Calu3 (cell line): Measurements from ENCODE around the gene OPCML. TPM values are rescaled to one million over a fixed set of nuclear protein-coding genes. Genes with fewer than 3 reads are reported as not detected.

ENCODE experiments used
- BruUV-seq: library from RNA; stranded (reverse); fragments of 400-500 nt; replicated peaks from 2 replicates; lab custom pipeline; 2021; lab: Mats Ljungman, UMichigan
- CTCF ChIA-PET: fragments of 300-600 bp; sonication (Branson Sonifier 250); formaldehyde crosslinking; loops from one replicate; lab custom pipeline; 2022; ENCODE audit warnings: antibody characterized with exemption; lab: Charles Lee
- DNase-seq: peaks from one replicate; pipeline ENCODE4 v3.0.0; 2022
- H3K27ac Mint-ChIP-seq: one replicate; pipeline ENCODE4 v1.8.0; 2022; ENCODE audit warnings: mixed read lengths; ENCODE audit not compliant: unreplicated experiment
- H3K27me3 Mint-ChIP-seq: one replicate; pipeline ENCODE4 v1.8.0; 2022; ENCODE audit warnings: mixed read lengths; ENCODE audit not compliant: unreplicated experiment
- H3K36me3 Mint-ChIP-seq: one replicate; pipeline ENCODE4 v1.8.0; 2022; ENCODE audit warnings: mild to moderate bottlenecking, moderate library complexity, mixed read lengths; ENCODE audit not compliant: insufficient read depth, unreplicated experiment
- H3K4me1 Mint-ChIP-seq: one replicate; pipeline ENCODE4 v1.8.0; 2022; ENCODE audit warnings: mild to moderate bottlenecking, low read depth, mixed read lengths; ENCODE audit not compliant: unreplicated experiment
- H3K4me3 Mint-ChIP-seq: one replicate; pipeline ENCODE4 v1.8.0; 2022; ENCODE audit warnings: mild to moderate bottlenecking, low read depth, moderate library complexity, mixed read lengths; ENCODE audit not compliant: unreplicated experiment
- H3K9me3 Mint-ChIP-seq: one replicate; pipeline ENCODE4 v1.8.0; 2022; ENCODE audit warnings: low read depth, mixed read lengths; ENCODE audit not compliant: unreplicated experiment
- intact Hi-C: fragments of 100-400 bp; cut with micrococcal nuclease; formaldehyde crosslinking; loops from one replicate; pipeline ENCODE4 v1.10.0; 2022; ENCODE audit not compliant: unreplicated experiment
- total RNA-seq: library from RNA; stranded (reverse); gene quantifications from 2 replicates; pipeline ENCODE4 v1.2.3, GENCODE V29; 2022
- TF ChIP-seq, protein P1 (sequence below): fragments of 200-600 bp; IDR thresholded peaks from one replicate; pipeline ENCODE4 v1.8.0; 2022; ENCODE audit warnings: antibody characterized with exemption; ENCODE audit not compliant: unreplicated experiment

Gene OPCML
- total RNA-seq, 1 experiment from 2014 or later, result not detected

DNA sequence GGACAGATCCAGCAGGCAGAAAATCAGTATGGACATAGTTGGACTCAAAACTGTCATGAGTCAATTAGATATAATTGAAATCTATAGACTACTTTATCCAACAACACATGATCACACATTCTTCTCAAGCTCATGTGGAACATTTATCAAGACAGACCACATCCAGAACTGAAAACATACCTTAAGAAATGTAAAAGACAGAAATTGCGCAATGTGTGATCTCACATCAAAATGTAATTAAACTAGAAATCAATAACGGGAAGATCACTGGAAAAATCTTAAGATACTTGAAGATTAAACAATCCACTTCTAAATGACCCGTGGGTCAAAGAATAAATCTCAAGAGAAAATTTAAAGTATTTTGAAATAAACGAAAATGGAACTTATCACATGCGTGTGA lies 435.3 kb downstream of the OPCML start:
- no TSS peak for BruUV-seq
- DNase-seq, result no peak
- intact Hi-C loops, result no loop called here
- Mint-ChIP-seq H3K36me3 (no peaks in the 10 kb centered on the region), H3K9me3 (peaks cover 24% of the 10 kb centered on the region), H3K27ac (no peak overlapping the region), H3K27me3 (no peaks in the 10 kb centered on the region), H3K4me3 (no peak overlapping the region), H3K4me1 (no peaks in the 10 kb centered on the region)
- TF ChIP-seq, protein P1, sequence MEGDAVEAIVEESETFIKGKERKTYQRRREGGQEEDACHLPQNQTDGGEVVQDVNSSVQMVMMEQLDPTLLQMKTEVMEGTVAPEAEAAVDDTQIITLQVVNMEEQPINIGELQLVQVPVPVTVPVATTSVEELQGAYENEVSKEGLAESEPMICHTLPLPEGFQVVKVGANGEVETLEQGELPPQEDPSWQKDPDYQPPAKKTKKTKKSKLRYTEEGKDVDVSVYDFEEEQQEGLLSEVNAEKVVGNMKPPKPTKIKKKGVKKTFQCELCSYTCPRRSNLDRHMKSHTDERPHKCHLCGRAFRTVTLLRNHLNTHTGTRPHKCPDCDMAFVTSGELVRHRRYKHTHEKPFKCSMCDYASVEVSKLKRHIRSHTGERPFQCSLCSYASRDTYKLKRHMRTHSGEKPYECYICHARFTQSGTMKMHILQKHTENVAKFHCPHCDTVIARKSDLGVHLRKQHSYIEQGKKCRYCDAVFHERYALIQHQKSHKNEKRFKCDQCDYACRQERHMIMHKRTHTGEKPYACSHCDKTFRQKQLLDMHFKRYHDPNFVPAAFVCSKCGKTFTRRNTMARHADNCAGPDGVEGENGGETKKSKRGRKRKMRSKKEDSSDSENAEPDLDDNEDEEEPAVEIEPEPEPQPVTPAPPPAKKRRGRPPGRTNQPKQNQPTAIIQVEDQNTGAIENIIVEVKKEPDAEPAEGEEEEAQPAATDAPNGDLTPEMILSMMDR, result no peak
- CTCF ChIA-PET, result no interaction called here

DNA sequence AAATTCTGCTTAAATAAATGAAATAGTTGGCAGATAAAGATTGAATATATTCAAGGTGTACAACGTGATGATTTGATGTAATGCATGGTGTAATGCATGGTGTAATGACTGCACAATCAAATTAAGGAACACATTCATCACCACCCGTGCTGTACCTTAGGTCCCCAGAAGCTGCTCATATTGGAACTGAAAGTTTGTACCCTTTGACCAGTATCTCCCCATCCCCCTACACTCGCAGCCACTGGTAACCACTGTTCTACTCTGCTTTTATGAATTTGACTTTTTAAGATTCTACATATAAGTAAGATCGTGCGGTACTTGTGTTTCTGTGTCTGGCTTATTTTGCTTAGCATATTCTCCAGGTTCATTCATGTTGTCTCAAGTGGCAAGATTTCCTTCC lies 445.8 kb downstream of the OPCML start:
- CTCF ChIA-PET, result no interaction called here
- no peaks in the 10 kb centered on the region for H3K36me3 Mint-ChIP-seq
- BruUV-seq, result no TSS peak
- H3K4me1 Mint-ChIP-seq, result no peaks in the 10 kb centered on the region
- DNase-seq, result no peak
- intact Hi-C loops, result no loop called here
- no peak overlapping the region for H3K27ac Mint-ChIP-seq
- no peaks in the 10 kb centered on the region for H3K27me3 Mint-ChIP-seq
- no peak overlapping the region for H3K4me3 Mint-ChIP-seq
- TF ChIP-seq, protein P1, result no peak
- peaks cover 9% of the 10 kb centered on the region for H3K9me3 Mint-ChIP-seq

DNA sequence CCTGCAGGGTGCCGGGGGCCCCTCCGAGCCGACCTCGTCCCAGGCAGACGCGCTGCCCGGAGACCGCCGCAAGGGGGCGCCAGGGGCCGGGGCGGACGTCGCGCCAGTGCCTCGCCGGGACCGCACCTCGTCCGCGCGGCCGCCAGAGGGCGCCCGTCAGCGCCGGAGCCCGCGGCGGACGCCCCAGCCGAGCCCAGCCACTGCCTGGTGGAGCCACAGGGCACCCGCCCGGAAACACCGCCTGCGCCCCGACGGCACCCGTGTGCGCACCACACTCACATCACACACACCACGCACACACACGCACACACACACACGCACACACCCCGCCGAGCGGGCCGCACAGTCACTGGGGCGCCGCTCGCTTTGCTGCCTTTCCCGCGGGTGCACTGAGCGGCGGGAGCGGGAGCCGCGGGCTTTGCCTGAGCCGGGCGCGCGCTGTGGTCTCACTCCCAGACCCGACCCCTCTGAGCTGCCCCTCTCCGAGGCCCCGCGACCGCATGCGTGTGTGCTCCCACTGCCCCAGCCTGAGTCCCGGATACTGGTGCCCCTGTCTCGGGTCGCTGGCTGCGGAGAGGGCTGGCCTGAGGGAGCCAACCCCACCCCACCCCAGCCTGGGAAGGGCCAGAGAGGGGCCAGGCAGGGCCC lies 449.3 kb downstream of the OPCML start:
- H3K4me3 Mint-ChIP-seq, result no peak overlapping the region
- peaks cover 2% of the 10 kb centered on the region for H3K9me3 Mint-ChIP-seq
- TF ChIP-seq, protein P1, result no peak
- intact Hi-C loops, result no loop called here
- no peaks in the 10 kb centered on the region for H3K4me1 Mint-ChIP-seq
- BruUV-seq, result no TSS peak
- H3K27ac Mint-ChIP-seq, result no peak overlapping the region
- no peaks in the 10 kb centered on the region for H3K36me3 Mint-ChIP-seq
- H3K27me3 Mint-ChIP-seq, result peaks cover 11% of the 10 kb centered on the region
- CTCF ChIA-PET, result no interaction called here
- no peak for DNase-seq

DNA sequence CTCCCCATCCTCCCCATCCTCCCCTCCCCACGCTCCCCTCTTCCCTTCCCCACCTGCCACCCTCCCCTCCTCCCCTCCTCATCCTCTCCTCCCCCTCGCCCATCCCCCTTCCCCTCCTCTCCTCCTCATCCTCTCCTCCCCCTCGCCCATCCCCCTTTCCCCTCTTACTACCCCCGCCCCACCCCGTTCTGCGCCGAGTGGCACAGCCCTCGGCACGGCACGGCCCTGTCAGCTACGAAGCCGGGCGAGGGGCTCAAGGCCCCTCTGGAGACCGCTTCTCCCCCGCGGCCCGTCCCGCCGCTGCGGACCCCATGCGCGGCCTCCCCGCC lies 449.9 kb downstream of the OPCML start:
- Mint-ChIP-seq H3K4me3 (no peak overlapping the region), H3K4me1 (no peaks in the 10 kb centered on the region), H3K36me3 (no peaks in the 10 kb centered on the region), H3K27ac (no peak overlapping the region), H3K27me3 (peaks cover 11% of the 10 kb centered on the region), H3K9me3 (peaks cover 2% of the 10 kb centered on the region)
- DNase-seq, result no peak
- CTCF ChIA-PET, result no interaction called here
- intact Hi-C loops, result no loop called here
- TF ChIP-seq, protein P1, result no peak
- BruUV-seq, result no TSS peak
